HCT116 (cell line): ENCODE measurements around the gene FHOD1.

Experiments used
- CTCF ChIP-seq, 3 experiments: fragments of 200-600 bp in 1 of 3; sonication (generic) in 1 of 3; IDR thresholded peaks in 2 of 3; conservative IDR thresholded peaks in 1 of 3; 2 replicates each; pipeline ENCODE4 v1.5.1; 2012 to 2017; ENCODE audit warnings: low read depth in 2 of 3, low read length in 2 of 3, antibody characterized with exemption in 1 of 3, borderline replicate concordance in 1 of 3, control low read depth in 1 of 3, mild to moderate bottlenecking in 1 of 3, mixed read lengths in 1 of 3, mixed run types in 1 of 3, moderate library complexity in 1 of 3; ENCODE audit not compliant: insufficient read depth in 1 of 3
- POLR2A ChIP-seq: IDR thresholded peaks from 2 replicates; pipeline ENCODE4 v1.7.0; 2011; ENCODE audit warnings: borderline replicate concordance; ENCODE audit not compliant: insufficient read depth, insufficient read length; ENCODE audit errors: extremely low read depth
- SP1 ChIP-seq: IDR thresholded peaks from 2 replicates; pipeline ENCODE4 v1.6.1; 2012; ENCODE audit warnings: low read depth

- TF ChIP-seq CTCF (IDR thresholded peaks at IDR 0.05 in 2 of 3, conservative IDR thresholded peaks at IDR 0.05 in 1 of 3; ENCODE audit: borderline replicate concordance in 1 of 3, insufficient read depth in 1 of 3, low read depth in 2 of 3, low read length in 2 of 3) (no peak), SP1 (no peak), POLR2A (no peak)
These were observed 62.8 kb downstream of the FHOD1 start for GRCh38 chr16:67184453-67184994.
